Activated T-cell treated with anti-CD3 and anti-CD28 coated beads, Interleukin-2, amount 50 U/mL, for 48 hours (primary cell): ENCODE results near the gene AKAP12.

Experiments
- DNase-seq, 2 experiments: peaks; one replicate each; pipeline ENCODE4 v3.0.0-alpha.2; 2020

Gene AKAP12

GRCh38 chr6:151240036-151240685 lies 394 bp downstream of the AKAP12 start:
- peak; percentile 65 to 70 for DNase-seq

- peak; percentile 30 to 50 for DNase-seq
Observed at GRCh38 chr6:151240791-151241642, 1.2 kb downstream of the AKAP12 start.

GRCh38 chr6:151241853-151242252 lies 2.1 kb downstream of the AKAP12 start:
- DNase-seq: no peak

GRCh38 chr6:151242420-151242861 lies 2.7 kb downstream of the AKAP12 start:
- no peak for DNase-seq

- DNase-seq: no peak
Observed at GRCh38 chr6:151243481-151243880, 3.7 kb downstream of the AKAP12 start.

GRCh38 chr6:151247490-151247889 lies 7.7 kb downstream of the AKAP12 start:
- no peak for DNase-seq

GRCh38 chr6:151248295-151248694 lies 8.5 kb downstream of the AKAP12 start:
- no peak for DNase-seq

- DNase-seq: no peak
Observed at GRCh38 chr6:151252634-151253033, 12.9 kb downstream of the AKAP12 start.

GRCh38 chr6:151254451-151255081 lies 14.8 kb downstream of the AKAP12 start:
- no peak for DNase-seq

GRCh38 chr6:151255811-151256210 lies 16.0 kb downstream of the AKAP12 start:
- DNase-seq: no peak

- DNase-seq: no peak
Observed at GRCh38 chr6:151257985-151258445, 18.2 kb downstream of the AKAP12 start.

- DNase-seq: no peak
Observed at GRCh38 chr6:151260205-151260604, 20.4 kb downstream of the AKAP12 start.

- DNase-seq: no peak
Observed at GRCh38 chr6:151263035-151263434, 23.3 kb downstream of the AKAP12 start.

GRCh38 chr6:151263967-151264366 lies 24.2 kb downstream of the AKAP12 start:
- DNase-seq: no peak

- no peak for DNase-seq
Observed at GRCh38 chr6:151265282-151265681, 25.5 kb downstream of the AKAP12 start.

- no peak for DNase-seq
Observed at GRCh38 chr6:151269321-151269995, 29.7 kb downstream of the AKAP12 start.

GRCh38 chr6:151275121-151275520 lies 35.4 kb downstream of the AKAP12 start:
- DNase-seq: no peak

- DNase-seq: no peak
Observed at GRCh38 chr6:151275566-151275965, 35.8 kb downstream of the AKAP12 start.

GRCh38 chr6:151276112-151276740 lies 36.5 kb downstream of the AKAP12 start:
- DNase-seq: no peak

GRCh38 chr6:151279891-151280290 lies 40.1 kb downstream of the AKAP12 start:
- no peak for DNase-seq

- DNase-seq: no peak
Observed at GRCh38 chr6:151280859-151281258, 41.1 kb downstream of the AKAP12 start.

GRCh38 chr6:151284012-151284411 lies 44.2 kb downstream of the AKAP12 start:
- no peak for DNase-seq
